ENCODE data around the gene GOT2.
"Not testable (repeated sequence)": the region's sequence is repeated elsewhere in the genome, so short reads cannot be mapped to it uniquely, and the experiment has no call there.

Gene GOT2

DNA sequence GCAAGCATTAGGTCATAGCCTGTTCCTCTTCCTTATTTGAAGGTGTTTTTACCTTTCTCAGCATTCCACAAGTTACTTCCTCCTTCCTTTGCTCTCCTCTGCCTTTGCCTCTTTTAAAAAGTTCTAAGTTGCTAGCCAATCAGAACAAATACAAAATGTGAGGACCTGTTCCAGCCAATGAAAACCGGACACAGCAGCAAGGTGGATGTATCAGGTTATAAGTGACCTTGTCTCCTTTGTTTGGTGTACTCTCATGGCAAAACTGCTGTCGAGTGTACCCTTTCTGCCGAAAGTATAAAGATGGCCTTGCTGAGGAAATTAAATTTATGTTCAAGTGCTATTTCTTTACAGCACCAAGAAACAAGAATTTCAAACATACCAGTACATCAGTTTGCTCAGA lies 2.2 kb upstream of the GOT2 start:
- not testable (repeated sequence) for H3K23ac ChIP-seq (ENCODE audit: low read depth, low read length, poor library complexity); H2BK5ac ChIP-seq (ENCODE audit: low read length); H2AK5ac ChIP-seq (ENCODE audit: low read depth, low read length); H2BK12ac ChIP-seq (ENCODE audit: low read length); H2BK120ac ChIP-seq (ENCODE audit: low read depth, low read length); H3K18ac ChIP-seq (ENCODE audit: low read length); H3K9ac ChIP-seq (ENCODE audit: low read depth, low read length, poor library complexity); H3K27ac ChIP-seq (replicated peaks; ENCODE audit: low read length); H2AFZ ChIP-seq (ENCODE audit: low read length); H4K91ac ChIP-seq (ENCODE audit: low read depth, low read length, poor library complexity); H3K4ac ChIP-seq (ENCODE audit: low read length); DNase-seq (ENCODE audit: low spot score); H2BK15ac ChIP-seq (ENCODE audit: low read length); H3K14ac ChIP-seq (ENCODE audit: low read length); H3K4me3 ChIP-seq (ENCODE audit: low read length in 2 of 2); H3K4me2 ChIP-seq (ENCODE audit: insufficient read depth, low read length, poor library complexity, severe bottlenecking); H4K8ac ChIP-seq (ENCODE audit: low read depth, low read length); H3K9me3 ChIP-seq (replicated peaks in 1 of 2; ENCODE audit: control insufficient read depth in 2 of 2, insufficient read depth in 1 of 2, low read depth in 1 of 2, low read length in 2 of 2); H3K27me3 ChIP-seq (ENCODE audit: control insufficient read depth in 3 of 3, insufficient read depth in 3 of 3, low read depth in 1 of 3, low read length in 3 of 3); H3K79me1 ChIP-seq (ENCODE audit: low read depth, low read length); H3K4me1 ChIP-seq (ENCODE audit: control insufficient read depth in 2 of 2, insufficient read depth in 1 of 2, low read depth in 1 of 2, low read length in 2 of 2)
- peaks cover 0 to 13% of the 10 kb centered on the region in 2 donors for H3K36me3 ChIP-seq (replicated peaks in 1 of 2; ENCODE audit: control insufficient read depth in 2 of 2, insufficient read depth in 2 of 2, low read length in 2 of 2)
- no CpG with 5 or more reads among the region's 3 CpGs for WGBS, 2 donors (ENCODE audit: extremely low coverage in 2 of 2, insufficient read length in 2 of 2, insufficient replicate concordance in 1 of 2)

GRCh38 chr16:58734459-58734787 lies 307 bp upstream of the GOT2 start:
- no peak overlapping the region for H2BK5ac ChIP-seq (ENCODE audit: low read length)
- no peak overlapping the region for H3K18ac ChIP-seq (ENCODE audit: low read length)
- no peak for DNase-seq (ENCODE audit: low spot score)
- no peak overlapping the region for H3K4ac ChIP-seq (ENCODE audit: low read length)
- WGBS, 2 donors (ENCODE audit: extremely low coverage in 2 of 2, insufficient read length in 2 of 2, insufficient replicate concordance in 1 of 2): no CpG with 5 or more reads among the region's 8 CpGs
- H3K4me2 ChIP-seq (ENCODE audit: insufficient read depth, low read length, poor library complexity, severe bottlenecking): no peak overlapping the region
- no peaks in the 10 kb centered on the region for H3K9me3 ChIP-seq (replicated peaks in 1 of 2; ENCODE audit: control insufficient read depth in 2 of 2, insufficient read depth in 1 of 2, low read depth in 1 of 2, low read length in 2 of 2)
- H4K8ac ChIP-seq (ENCODE audit: low read depth, low read length): no peak overlapping the region
- peak overlapping the region; percentile 95 for H2AFZ ChIP-seq (ENCODE audit: low read length)
- H2BK12ac ChIP-seq (ENCODE audit: low read length): no peak overlapping the region
- peaks cover 5 to 9% of the 10 kb centered on the region in 2 donors for H3K4me1 ChIP-seq (ENCODE audit: control insufficient read depth in 2 of 2, insufficient read depth in 1 of 2, low read depth in 1 of 2, low read length in 2 of 2)
- no peak overlapping the region for H3K14ac ChIP-seq (ENCODE audit: low read length)
- H3K4me3 ChIP-seq (ENCODE audit: low read length in 2 of 2): peak overlapping the region in 1 of 2 donors; percentile 74
- peak overlapping the region; percentile 96 for H3K23ac ChIP-seq (ENCODE audit: low read depth, low read length, poor library complexity)
- no peak overlapping the region for H2BK120ac ChIP-seq (ENCODE audit: low read depth, low read length)
- H2AK5ac ChIP-seq (ENCODE audit: low read depth, low read length): no peak overlapping the region
- H3K79me1 ChIP-seq (ENCODE audit: low read depth, low read length): peaks cover 5% of the 10 kb centered on the region
- no peak overlapping the region for H4K91ac ChIP-seq (ENCODE audit: low read depth, low read length, poor library complexity)
- H3K9ac ChIP-seq (ENCODE audit: low read depth, low read length, poor library complexity): no peak overlapping the region
- no peak overlapping the region for H3K27ac ChIP-seq (replicated peaks; ENCODE audit: low read length)
- peaks cover 0 to 21% of the 10 kb centered on the region in 2 donors for H3K36me3 ChIP-seq (replicated peaks in 1 of 2; ENCODE audit: control insufficient read depth in 2 of 2, insufficient read depth in 2 of 2, low read length in 2 of 2)
- H3K27me3 ChIP-seq (ENCODE audit: control insufficient read depth in 3 of 3, insufficient read depth in 3 of 3, low read depth in 1 of 3, low read length in 3 of 3): peaks cover 0 to 4% (median 0%) of the 10 kb centered on the region in 3 experiments
- no peak overlapping the region for H2BK15ac ChIP-seq (ENCODE audit: low read length)

- Histone ChIP-seq H3K23ac (ENCODE audit: low read depth, low read length, poor library complexity) (peak overlapping the region; percentile 96), H3K4me1 (ENCODE audit: control insufficient read depth in 2 of 2, insufficient read depth in 1 of 2, low read depth in 1 of 2, low read length in 2 of 2) (peaks cover 5 to 9% of the 10 kb centered on the region in 2 donors), H3K4me2 (ENCODE audit: insufficient read depth, low read length, poor library complexity, severe bottlenecking) (peak overlapping the region; percentile 66), H2BK15ac (ENCODE audit: low read length) (no peak overlapping the region), H3K79me1 (ENCODE audit: low read depth, low read length) (peaks cover 5% of the 10 kb centered on the region), H2AFZ (ENCODE audit: low read length) (peak overlapping the region; percentile 95), H4K91ac (ENCODE audit: low read depth, low read length, poor library complexity) (no peak overlapping the region), H2AK5ac (ENCODE audit: low read depth, low read length) (peak overlapping the region; percentile 72), H2BK12ac (ENCODE audit: low read length) (no peak overlapping the region), H3K9me3 (replicated peaks in 1 of 2; ENCODE audit: control insufficient read depth in 2 of 2, insufficient read depth in 1 of 2, low read depth in 1 of 2, low read length in 2 of 2) (no peaks in the 10 kb centered on the region), H3K27me3 (ENCODE audit: control insufficient read depth in 3 of 3, insufficient read depth in 3 of 3, low read depth in 1 of 3, low read length in 3 of 3) (no peaks in the 10 kb centered on the region), H2BK5ac (ENCODE audit: low read length) (peak overlapping the region; percentile 35), H3K4ac (ENCODE audit: low read length) (no peak overlapping the region), H3K27ac (replicated peaks; ENCODE audit: low read length) (no peak overlapping the region), H3K36me3 (replicated peaks in 1 of 2; ENCODE audit: control insufficient read depth in 2 of 2, insufficient read depth in 2 of 2, low read length in 2 of 2) (peaks cover 3 to 21% of the 10 kb centered on the region in 2 donors), H3K18ac (ENCODE audit: low read length) (peak overlapping the region; percentile 98), H3K9ac (ENCODE audit: low read depth, low read length, poor library complexity) (peak overlapping the region; percentile 98), H3K14ac (ENCODE audit: low read length) (peak overlapping the region; percentile 100), H3K4me3 (ENCODE audit: low read length in 2 of 2) (peak overlapping the region; percentile 74 to 99), H4K8ac (ENCODE audit: low read depth, low read length) (no peak overlapping the region), H2BK120ac (ENCODE audit: low read depth, low read length) (no peak overlapping the region)
- no CpG with 5 or more reads among the region's 23 CpGs for WGBS, 2 donors (ENCODE audit: extremely low coverage in 2 of 2, insufficient read length in 2 of 2, insufficient replicate concordance in 1 of 2)
- DNase-seq (ENCODE audit: low spot score): no peak
Observed at GRCh38 chr16:58733248-58733670, 857 bp downstream of the GOT2 start.

DNA sequence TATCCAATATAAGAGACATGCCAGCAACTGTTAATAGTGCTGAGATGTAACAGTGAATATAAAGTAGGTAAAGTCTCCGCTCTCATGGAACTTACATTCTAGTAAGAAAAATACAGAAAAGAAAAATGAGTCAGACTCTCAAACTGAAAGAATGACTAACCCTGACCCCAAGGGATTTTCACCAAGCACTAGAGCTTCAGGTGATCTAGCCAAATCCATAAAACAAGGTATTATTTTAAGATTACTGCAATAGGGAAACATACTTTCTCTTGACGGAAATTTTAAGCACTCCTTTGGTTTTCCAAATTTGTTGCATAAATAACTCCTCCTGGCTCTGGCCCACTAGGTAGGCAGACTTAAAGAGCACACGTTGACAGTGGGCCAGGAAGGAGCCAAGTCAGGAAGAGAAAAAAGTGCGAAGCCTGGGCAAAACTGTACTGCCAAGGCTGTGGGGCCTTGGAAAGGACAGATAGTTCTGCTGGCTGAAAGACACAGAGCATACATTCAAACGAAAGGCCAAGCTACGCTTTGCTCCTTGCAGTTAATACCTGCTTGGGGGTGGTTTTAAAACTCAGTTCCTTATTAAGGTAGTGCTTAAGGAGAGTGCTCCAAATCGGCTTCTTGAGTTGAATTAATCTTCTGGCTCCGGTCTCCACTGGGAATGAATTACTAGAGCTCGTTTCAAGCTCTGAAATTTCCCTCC lies 1.4 kb downstream of the GOT2 start:
- H4K8ac ChIP-seq (ENCODE audit: low read depth, low read length): no peak overlapping the region
- no CpG with 5 or more reads among the region's 9 CpGs for WGBS, 2 donors (ENCODE audit: extremely low coverage in 2 of 2, insufficient read length in 2 of 2, insufficient replicate concordance in 1 of 2)
- peaks cover 5 to 9% of the 10 kb centered on the region in 2 donors for H3K4me1 ChIP-seq (ENCODE audit: control insufficient read depth in 2 of 2, insufficient read depth in 1 of 2, low read depth in 1 of 2, low read length in 2 of 2)

More for the DNA sequence above, 1.4 kb downstream of the GOT2 start:
- H4K91ac ChIP-seq (ENCODE audit: low read depth, low read length, poor library complexity): no peak overlapping the region
- H2AFZ ChIP-seq (ENCODE audit: low read length): peak overlapping the region; percentile 95
- H3K18ac ChIP-seq (ENCODE audit: low read length): no peak overlapping the region
- no peak overlapping the region for H2AK5ac ChIP-seq (ENCODE audit: low read depth, low read length)
- H2BK15ac ChIP-seq (ENCODE audit: low read length): no peak overlapping the region
- peak overlapping the region; percentile 66 for H3K4me2 ChIP-seq (ENCODE audit: insufficient read depth, low read length, poor library complexity, severe bottlenecking)
- H3K23ac ChIP-seq (ENCODE audit: low read depth, low read length, poor library complexity): no peak overlapping the region
- H3K9ac ChIP-seq (ENCODE audit: low read depth, low read length, poor library complexity): no peak overlapping the region
- H3K36me3 ChIP-seq (replicated peaks in 1 of 2; ENCODE audit: control insufficient read depth in 2 of 2, insufficient read depth in 2 of 2, low read length in 2 of 2): peaks cover 3 to 21% of the 10 kb centered on the region in 2 donors
- no peak overlapping the region for H3K27ac ChIP-seq (replicated peaks; ENCODE audit: low read length)
- no peak overlapping the region for H3K14ac ChIP-seq (ENCODE audit: low read length)
- H3K27me3 ChIP-seq (ENCODE audit: control insufficient read depth in 3 of 3, insufficient read depth in 3 of 3, low read depth in 1 of 3, low read length in 3 of 3): no peaks in the 10 kb centered on the region
- H2BK120ac ChIP-seq (ENCODE audit: low read depth, low read length): no peak overlapping the region
- H3K79me1 ChIP-seq (ENCODE audit: low read depth, low read length): peaks cover 5% of the 10 kb centered on the region
- H2BK12ac ChIP-seq (ENCODE audit: low read length): no peak overlapping the region
- peak overlapping the region; percentile 74 to 99 for H3K4me3 ChIP-seq (ENCODE audit: low read length in 2 of 2)
- no peak overlapping the region for H2BK5ac ChIP-seq (ENCODE audit: low read length)
- H3K9me3 ChIP-seq (replicated peaks in 1 of 2; ENCODE audit: control insufficient read depth in 2 of 2, insufficient read depth in 1 of 2, low read depth in 1 of 2, low read length in 2 of 2): no peaks in the 10 kb centered on the region
- no peak for DNase-seq (ENCODE audit: low spot score)
- H3K4ac ChIP-seq (ENCODE audit: low read length): no peak overlapping the region

Data from neuronal stem cell (in vitro differentiated cells).